ENCODE results near the gene RPS3. TPM values are rescaled to one million over a fixed set of nuclear protein-coding genes. Genes with fewer than 3 reads are reported as not detected.
A peak's percentile ranks its signal among the peaks of the same experiment; 100 is the strongest.

RPS3 gene

GRCh38 chr11:75453916-75454655, 54.8 kb downstream of the RPS3 start:
- Histone ChIP-seq H3K9ac (ENCODE audit: low read length) (no peak overlapping the region), H3K56ac (ENCODE audit: low read length) (no peak overlapping the region), H3K79me1 (ENCODE audit: low read length) (no peaks in the 10 kb centered on the region), H3K27ac (ENCODE audit: low read depth, low read length) (no peak overlapping the region), H3K36me3 (ENCODE audit: control insufficient read depth, insufficient read depth, low read length) (no peaks in the 10 kb centered on the region), H3K79me2 (ENCODE audit: control insufficient read depth, insufficient read depth, low read length) (no peaks in the 10 kb centered on the region), H3K4me3 (ENCODE audit: low read length) (no peak overlapping the region), H2BK5ac (ENCODE audit: low read length) (no peak overlapping the region), H2BK120ac (ENCODE audit: low read depth, low read length) (no peak overlapping the region), H4K8ac (ENCODE audit: low read depth, low read length) (no peak overlapping the region), H2AK5ac (ENCODE audit: low read length) (no peak overlapping the region), H3K4me1 (ENCODE audit: control insufficient read depth, low read depth, low read length) (no peaks in the 10 kb centered on the region), H3K23ac (ENCODE audit: low read length) (no peak overlapping the region), H3K18ac (ENCODE audit: low read length) (no peak overlapping the region), H4K5ac (ENCODE audit: low read length) (no peak overlapping the region), H2BK15ac (replicated peaks; ENCODE audit: low read depth) (no peak overlapping the region), H3K4ac (ENCODE audit: low read depth, low read length) (no peak overlapping the region), H3K4me2 (ENCODE audit: low read length) (no peak overlapping the region), H3K27me3 (ENCODE audit: insufficient read depth, low read length, poor library complexity) (no peaks in the 10 kb centered on the region)
- WGBS (ENCODE audit: extremely low coverage, insufficient coverage, low lambda C conversion rate): no CpG with 5 or more reads among the region's 9 CpGs
- DNase-seq: no peak

- no peaks in the 10 kb centered on the region for H3K79me2 ChIP-seq (ENCODE audit: control insufficient read depth, insufficient read depth, low read length)
- H3K18ac ChIP-seq (ENCODE audit: low read length): no peak overlapping the region
- H2BK120ac ChIP-seq (ENCODE audit: low read depth, low read length): no peak overlapping the region
- no peaks in the 10 kb centered on the region for H3K79me1 ChIP-seq (ENCODE audit: low read length)
- H2BK15ac ChIP-seq (replicated peaks; ENCODE audit: low read depth): no peak overlapping the region
- H2AK5ac ChIP-seq (ENCODE audit: low read length): no peak overlapping the region
- H3K36me3 ChIP-seq (ENCODE audit: control insufficient read depth, insufficient read depth, low read length): no peaks in the 10 kb centered on the region
- H3K4ac ChIP-seq (ENCODE audit: low read depth, low read length): no peak overlapping the region
- DNase-seq: no peak
- no peak overlapping the region for H2BK5ac ChIP-seq (ENCODE audit: low read length)
- no peak overlapping the region for H3K4me2 ChIP-seq (ENCODE audit: low read length)
- no peak overlapping the region for H3K23ac ChIP-seq (ENCODE audit: low read length)
- WGBS (ENCODE audit: extremely low coverage, insufficient coverage, low lambda C conversion rate): no CpG with 5 or more reads among the region's 5 CpGs
- H4K5ac ChIP-seq (ENCODE audit: low read length): no peak overlapping the region
- no peaks in the 10 kb centered on the region for H3K4me1 ChIP-seq (ENCODE audit: control insufficient read depth, low read depth, low read length)
- no peak overlapping the region for H3K27ac ChIP-seq (ENCODE audit: low read depth, low read length)
- no peak overlapping the region for H4K8ac ChIP-seq (ENCODE audit: low read depth, low read length)
- no peak overlapping the region for H3K4me3 ChIP-seq (ENCODE audit: low read length)
- no peaks in the 10 kb centered on the region for H3K27me3 ChIP-seq (ENCODE audit: insufficient read depth, low read length, poor library complexity)
- H3K9ac ChIP-seq (ENCODE audit: low read length): no peak overlapping the region
- H3K56ac ChIP-seq (ENCODE audit: low read length): no peak overlapping the region
Observed at GRCh38 chr11:75454987-75455386, 55.7 kb downstream of the RPS3 start.

Small RNA genes lying within 50 kb of the gene (small RNA-seq; reads per million reads assigned to genes)
- gene SNORD15A (ENCODE audit: insufficient read depth) (not detected), gene SNORD15B (ENCODE audit: insufficient read depth) (41.7 reads per million, percentile 94 among the genes with 10 or more reads in this experiment)
